GM21528 (cell line): Measurements from ENCODE around the gene CACNA2D4.

ENCODE experiments used
- ATAC-seq: cut with Tn5 transposase; IDR thresholded peaks from one replicate; pipeline ENCODE4 v1.9.1; 2021; ENCODE audit warnings: mild to moderate bottlenecking, moderate library complexity; ENCODE audit not compliant: unreplicated experiment, low FRiP score

CACNA2D4 gene

DNA sequence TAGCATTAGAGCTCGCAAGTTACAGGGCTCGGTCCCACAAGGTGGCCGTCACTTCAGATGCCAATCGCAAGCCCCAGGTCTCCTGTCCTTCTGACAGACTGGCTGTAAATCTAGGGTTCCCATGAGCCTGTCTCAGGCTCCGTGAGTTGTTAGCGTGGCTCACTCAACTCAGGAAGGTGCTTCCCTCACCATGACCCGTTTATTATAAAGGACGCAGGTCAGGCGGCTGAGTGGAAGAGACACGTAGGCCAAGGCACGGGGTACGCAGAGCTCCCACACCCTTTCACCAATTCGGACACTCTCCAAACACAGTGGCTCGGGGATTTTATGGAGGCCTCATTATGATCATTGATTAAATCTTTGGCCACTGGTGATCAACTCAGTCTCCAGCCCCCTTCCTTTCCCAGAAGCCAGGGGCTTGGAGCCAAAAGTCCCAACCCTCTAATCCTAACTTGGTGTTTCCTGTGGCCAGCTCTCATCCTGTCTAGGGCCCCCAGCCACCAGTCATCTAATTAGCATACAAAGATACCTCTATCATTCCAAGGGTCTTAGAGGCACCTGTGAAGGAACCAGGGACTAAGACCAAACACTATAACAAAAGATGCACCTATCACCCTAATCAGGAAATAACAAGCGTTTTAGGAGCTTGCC, 123.9 kb downstream of the CACNA2D4 start:
- no peak for ATAC-seq

DNA sequence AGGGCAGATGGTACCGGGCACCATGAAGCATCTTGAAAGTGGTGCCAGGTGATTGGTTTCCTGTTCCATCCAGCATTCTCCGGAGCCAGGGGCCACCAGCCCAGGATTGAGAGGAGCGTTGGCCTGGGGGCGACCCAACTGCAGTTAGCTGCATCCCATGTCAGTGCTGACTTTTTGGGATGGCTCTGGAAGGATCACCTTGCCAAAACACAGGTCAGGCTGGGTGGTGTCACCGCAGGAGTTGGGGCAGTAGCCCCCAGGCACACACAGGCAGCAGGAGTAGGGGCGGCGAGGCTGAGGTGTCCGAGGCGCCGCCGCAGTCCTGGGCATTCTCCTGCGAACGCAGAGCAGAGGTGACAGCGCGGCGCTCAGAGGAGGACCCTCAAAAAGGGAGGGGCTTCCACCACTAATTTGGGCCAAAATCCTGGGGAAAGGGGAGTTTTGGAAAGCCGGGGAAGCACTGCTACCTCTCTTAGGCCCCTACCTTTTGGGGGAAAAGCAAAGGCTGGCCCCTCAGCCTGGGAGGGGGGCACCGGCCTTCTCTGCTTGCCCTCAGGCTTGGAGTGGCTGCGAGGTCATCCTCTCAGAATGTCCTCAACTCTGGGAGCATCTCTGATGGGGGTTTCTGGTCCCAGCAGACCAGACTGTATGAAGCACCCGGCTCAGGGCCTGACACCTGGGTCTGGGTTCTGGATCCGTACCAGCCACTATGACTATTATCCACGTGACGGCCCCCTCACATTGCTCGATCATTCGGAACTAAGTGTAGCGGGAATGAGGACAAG, 124.8 kb downstream of the CACNA2D4 start:
- no peak for ATAC-seq

DNA sequence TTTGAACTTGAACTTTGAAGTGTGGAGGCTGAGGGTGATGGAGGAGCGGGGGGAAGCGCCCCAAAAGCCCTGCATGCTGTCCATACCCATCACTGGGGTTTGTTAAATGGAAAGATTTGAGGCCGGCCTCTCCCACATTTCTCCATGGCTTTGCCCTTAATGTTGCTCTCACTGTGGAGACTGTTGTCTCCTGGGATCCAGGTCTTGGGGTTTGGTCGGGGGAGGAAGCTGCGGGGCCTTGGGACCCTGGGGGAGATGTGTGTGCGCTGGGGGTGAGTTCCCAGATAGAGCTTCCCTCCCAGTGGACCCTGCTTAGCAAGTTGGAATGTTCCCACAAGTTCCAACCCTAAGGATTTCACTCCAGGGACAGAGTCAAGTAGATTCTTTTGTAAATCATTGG, 126.0 kb downstream of the CACNA2D4 start:
- no peak for ATAC-seq

DNA sequence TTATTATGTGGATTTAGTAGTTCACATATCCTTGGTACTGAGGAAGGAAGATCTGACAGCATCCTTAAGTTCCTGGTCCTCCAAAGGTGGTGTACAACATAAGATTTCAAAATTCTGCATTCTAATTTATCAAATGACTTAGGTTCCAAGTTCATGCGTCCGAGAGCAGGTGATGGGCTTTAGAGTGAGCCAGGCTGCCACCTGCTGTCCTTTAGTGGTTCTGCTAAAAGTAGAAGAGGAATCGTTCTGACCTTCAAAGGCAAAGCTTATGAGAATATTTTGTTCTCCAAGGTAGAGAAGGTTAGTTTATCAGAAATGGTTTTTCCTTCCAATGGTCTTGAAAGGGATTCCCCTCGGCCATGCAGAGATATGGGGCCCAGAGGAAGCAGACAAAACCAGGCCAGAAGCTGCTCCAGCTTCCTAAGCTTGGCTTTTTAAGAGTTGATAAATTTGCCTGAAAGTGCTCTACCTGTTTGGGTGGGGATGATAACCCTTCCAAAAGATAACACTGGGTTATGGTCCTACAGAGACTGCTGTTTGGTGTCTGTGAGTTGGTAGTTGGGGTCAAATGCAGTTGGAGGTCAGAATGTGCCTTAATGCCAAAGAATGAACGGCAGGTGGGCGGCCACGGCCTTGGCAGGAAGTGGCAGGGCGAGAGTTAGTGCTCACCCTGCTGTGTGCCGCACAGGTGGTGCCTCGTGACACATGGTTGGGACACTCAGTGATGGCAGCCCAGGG, 127.2 kb downstream of the CACNA2D4 start:
- ATAC-seq = no peak

DNA sequence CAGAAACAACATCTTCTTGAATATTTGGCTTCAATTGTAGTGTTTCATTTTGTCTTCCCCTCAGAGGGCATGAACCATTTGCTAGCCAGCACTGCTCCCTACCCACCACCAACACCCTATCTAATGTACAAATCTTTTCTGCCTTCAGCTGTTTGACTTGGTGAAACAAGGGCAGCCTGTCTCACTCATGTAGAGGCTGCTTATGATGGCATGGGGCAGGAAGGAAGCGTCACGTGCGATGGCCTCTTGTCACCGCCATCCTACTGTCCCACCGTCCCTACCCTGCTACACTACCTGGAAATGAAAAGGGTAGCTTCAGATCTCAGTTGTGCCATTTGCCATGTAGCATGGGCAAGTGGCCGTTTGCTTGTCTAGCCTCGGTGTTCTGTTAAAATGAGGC, 128.0 kb downstream of the CACNA2D4 start:
- no peak for ATAC-seq

DNA sequence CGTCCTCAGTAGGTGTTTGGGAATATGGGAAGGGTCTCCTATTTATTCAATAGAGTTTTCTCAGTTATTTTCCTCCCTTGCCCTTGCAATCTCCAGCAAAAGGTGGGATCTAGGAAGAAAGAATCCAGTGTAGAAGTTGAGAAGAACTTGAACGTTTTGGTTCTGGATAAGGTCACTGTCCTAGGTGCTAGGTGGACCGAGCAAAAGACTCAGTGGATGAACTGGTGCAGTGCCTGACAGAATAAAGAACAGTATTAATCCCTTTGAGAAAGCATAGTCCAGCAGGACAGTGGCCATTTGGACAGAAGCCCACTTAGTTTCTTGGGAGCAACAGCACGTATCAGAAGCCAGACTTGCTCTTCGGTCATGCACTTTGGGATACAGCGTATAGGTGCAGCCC, 130.7 kb downstream of the CACNA2D4 start:
- no peak for ATAC-seq

DNA sequence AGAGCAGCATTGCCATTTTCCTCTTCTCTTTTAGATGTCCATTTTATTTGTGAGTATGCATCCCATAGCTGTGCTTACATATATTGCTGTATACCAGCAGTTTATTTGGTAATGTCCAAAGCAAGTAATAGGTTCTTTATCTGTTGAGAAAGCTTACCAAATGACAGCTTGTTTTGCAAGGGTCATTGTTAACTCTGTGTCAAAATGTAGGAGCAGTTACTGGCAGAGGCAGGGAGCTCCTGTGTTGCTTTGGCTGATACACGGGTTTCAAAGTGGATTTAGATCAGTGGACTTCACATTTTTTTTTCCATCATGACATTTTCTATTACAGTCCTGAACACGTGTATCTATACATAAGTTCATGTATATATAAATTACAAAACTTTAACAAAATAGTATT, 136.2 kb downstream of the CACNA2D4 start:
- ATAC-seq = no peak

DNA sequence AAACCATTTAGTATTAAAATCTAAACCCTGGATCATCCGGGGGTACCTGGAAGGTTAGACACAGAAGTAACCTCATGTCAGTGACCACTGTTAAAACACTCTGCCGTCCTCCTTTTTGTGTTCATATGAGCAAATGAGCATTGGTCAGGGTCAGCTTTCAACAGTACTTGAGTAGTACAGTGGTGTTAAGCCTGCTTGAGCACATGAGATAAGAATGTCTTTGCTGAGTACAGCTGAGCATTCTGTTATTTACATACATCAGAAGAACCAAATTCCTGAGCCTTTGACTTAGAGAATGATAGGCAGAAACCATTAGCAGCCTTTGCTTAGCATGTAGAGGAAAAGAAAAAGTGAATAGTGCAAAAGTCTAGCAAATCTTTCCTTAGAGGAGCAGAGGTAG, 136.7 kb downstream of the CACNA2D4 start:
- ATAC-seq = no peak

DNA sequence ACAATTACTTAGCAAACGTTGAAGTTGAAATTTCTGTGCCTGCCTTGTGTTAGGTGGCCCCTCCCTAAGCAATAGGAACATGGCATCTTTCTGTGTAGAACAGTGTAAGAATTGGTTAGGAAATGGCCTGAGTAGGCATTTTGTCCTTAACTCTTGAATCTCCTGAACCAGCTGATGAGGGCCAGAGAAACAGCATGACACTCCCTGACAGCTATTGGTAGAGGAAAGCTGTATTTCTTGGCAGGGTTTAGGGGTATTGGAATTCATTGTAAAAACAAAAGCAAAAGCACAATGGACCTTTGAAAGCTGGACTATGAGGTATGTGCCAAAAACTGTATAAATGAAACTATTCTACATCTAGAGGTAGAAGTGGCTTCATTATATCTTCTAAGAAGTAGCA, 138.7 kb downstream of the CACNA2D4 start:
- no peak for ATAC-seq

DNA sequence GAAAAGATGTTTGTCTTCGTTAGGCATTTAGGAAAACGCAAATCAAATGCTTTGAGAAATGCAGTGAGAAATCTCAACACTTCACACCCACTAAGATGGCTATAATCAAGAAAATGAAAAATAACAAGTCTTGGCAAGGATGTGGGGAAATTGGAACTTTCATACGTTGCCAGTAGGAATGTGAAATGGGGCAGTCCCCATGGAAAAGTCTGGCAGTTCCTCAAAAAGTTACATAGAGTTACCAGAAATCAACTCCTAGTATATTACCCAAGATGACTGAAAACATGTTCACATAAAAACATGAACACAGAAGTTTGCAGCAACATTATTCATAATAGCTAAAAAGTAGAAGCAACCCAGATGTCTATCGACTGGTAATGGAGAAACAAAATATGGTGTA, 139.5 kb downstream of the CACNA2D4 start:
- ATAC-seq = no peak

DNA sequence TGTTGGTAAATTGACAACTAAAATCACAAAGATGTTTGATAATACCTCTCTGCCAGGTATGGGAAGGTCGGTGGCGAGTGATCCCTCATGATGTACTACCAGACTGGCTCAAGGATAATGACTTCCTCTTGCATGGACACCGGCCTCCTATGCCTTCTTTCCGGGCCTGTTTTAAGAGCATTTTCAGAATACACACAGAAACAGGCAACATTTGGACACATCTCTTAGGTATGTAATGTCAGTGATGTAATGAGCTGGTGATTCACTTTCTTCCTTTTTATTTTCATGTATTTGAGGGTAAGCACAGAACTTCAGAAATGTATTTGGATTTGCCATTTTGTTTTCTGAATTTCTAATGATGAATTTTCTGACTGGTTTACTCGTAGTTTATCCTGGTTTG, 140.7 kb downstream of the CACNA2D4 start:
- ATAC-seq = no peak

DNA sequence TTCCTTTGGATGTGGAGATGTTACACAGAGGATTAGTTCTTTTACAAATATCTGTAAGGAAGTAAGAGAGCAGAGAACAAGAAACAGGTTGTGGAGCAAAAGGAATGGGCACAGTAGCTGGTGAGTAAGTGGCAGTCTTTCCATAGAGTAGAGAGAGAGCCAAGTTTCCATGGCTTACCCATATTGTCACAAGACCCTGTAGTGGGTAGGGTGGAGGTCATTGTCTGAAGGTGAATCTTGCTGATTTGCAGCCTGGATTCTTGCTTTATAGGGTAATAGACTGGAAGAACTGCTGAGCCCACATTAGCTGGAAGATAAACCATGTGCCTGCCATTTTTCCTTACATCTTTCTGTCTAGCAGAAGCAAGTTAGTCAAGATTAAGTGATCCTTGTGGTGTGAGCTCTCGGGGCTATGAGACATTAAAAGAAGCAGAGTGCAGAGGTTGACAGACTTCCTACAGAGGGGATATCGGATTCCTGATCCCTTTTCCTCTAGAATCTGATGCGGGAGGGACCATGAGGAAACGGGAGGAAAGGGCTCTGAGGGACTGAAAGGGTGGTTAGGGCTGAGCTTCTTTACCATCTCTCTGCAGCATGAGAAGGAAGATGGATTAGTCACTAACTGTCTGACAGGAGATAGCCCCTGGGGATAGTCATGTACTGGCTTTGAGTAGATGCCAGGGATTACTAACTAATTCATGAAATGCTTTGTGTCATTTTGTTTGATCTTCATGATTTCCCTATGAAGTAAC, 142.1 kb downstream of the CACNA2D4 start:
- ATAC-seq = no peak

DNA sequence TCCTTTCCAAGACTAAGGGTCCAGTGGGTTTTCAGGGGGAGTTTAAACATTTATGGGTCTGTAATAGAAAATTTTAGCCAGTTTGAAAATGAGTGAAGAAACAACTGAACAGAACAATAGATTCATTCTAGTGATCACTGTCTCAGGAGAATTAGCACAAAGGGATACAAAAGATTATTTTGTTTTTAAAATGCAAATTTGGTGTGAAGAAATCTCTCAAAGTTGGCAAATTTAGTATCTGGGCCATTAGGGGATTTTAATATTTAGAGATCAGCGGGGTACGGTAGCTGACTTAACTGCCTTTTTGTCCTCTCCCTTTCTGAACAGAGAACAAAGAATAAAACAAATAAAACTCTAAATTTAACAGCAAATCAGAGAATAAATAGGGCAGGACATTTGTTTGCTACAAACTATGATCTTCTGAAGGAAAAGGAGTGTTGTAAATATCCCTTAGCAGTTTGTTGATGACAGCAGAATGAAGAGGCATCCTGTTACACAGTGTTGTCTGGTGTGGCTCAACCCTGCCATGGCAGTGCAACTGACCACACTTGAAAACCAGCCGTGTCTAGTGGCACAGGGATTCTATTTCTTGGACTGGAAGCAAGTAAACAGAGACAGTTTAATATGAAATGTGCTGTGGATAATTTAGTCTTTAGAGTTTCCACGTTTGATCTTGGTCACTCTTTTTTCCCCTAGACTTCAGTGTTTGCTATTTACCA, 144.4 kb downstream of the CACNA2D4 start:
- ATAC-seq = no peak

DNA sequence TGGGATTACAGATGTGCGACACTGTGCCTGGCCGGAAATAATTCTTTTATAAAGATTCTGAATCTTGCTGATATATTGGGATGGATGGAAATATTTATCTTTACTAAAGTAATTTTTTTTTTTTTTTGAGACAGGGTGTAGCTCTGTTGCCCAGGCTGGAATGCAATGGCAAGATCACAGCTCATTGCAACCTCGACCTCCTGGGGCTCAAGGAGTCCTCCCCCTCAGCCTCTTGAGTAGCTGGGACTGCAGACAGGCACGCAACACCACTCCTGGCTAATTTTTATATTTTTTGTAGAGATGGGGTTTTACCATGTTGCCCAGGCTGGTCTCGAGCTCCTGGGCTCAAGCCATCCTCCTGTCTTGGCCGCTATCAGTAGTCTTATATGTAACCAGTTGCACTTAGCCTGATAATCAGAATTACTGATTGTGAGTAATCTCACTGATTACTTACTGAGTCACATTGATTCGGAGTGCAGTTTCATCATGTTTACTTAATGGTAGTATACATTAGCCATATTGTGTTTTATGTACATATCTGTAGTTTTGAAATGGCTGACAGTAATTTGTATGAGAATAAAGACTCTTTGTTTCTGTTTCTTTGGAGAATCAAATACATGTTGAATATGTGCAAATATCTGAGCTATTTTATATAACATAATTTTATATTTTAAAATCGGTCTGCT, 148.5 kb downstream of the CACNA2D4 start:
- no peak for ATAC-seq

DNA sequence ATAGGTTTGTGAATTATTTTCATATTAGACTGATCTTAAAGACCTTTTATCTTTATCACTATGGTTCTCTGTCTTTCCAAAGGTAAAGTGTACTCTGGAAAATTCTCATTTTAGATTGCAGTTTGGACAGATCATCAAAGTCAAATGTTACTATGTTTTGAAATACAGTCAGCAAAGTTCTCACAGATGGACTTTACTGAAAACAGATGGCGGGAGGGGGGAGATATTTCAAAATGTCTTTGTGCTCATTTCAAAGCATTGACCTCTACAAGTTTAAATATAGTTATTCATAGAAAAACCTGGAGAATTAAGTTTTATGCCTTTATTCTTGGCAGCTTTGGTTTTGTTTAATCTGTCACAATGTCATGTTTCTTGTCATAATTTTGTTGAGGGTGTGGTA, 149.8 kb downstream of the CACNA2D4 start:
- ATAC-seq = no peak

DNA sequence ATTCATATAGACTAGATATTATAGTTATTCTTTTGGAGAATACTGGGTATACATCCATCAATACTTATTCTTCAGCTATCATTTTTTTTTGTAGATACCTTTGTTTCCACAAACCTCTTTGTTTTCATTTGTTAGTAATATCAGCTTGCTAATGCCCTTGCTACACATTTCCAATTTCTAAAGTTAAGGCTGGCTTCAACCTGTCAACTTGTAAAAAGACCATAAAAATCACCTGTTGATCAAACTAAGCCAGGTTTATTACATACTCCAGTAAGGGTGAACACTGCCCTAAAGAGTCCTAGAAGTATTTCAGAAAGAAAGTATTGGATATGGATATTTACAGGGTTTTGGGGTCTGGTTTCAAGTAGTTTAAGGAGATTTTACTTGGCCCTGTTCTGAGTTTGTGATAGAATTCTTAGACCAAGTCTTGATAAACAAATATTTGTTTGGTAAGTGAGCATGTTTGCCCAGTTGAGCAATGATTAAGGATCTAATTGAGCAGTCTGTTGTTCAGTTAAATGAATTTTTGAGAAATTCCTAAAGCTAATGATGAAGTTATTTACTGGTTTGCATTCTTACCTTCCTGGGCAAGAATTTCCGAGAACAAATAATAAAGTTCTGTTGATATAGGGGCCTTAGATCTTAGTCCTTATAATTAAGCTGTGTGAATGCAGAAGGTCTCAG, 150.9 kb downstream of the CACNA2D4 start:
- ATAC-seq = no peak

DNA sequence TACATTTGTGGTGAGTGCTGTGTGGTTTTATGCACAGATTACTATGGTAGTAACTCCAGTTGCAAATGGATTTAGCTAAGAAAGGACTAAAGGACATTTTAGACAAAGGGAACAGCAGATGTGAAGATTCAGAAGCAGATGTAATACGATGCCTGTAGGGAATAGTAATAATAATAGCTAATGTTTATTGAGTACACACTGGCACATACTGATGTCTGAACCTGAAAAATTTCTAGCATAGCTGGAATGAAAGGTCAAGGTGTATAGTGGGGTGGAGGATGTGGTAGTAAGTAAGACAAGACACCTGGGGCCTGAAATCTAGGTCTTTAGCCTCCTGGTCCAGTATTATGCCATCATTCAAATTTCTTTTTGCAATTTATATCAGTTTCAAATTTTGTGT, 152.3 kb downstream of the CACNA2D4 start:
- ATAC-seq = no peak

DNA sequence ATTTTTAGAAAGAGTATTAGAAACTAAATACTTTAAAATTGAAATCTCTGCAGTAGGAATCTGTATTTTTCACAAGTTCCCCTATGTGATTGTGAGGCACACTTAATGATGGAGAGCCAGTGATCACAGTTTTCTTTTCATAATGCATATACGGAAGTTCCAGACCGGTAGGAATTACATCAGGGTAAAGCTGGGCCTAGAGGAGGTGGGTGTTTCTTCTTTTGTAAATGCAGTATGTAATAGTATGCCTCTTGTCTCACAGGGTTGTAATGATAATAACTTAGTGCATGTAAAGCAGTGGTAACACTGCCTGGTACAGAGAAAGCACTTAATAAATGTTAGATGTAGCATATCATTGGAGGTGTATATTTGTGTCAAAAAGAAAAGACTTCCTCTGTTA, 155.3 kb downstream of the CACNA2D4 start:
- ATAC-seq = no peak

DNA sequence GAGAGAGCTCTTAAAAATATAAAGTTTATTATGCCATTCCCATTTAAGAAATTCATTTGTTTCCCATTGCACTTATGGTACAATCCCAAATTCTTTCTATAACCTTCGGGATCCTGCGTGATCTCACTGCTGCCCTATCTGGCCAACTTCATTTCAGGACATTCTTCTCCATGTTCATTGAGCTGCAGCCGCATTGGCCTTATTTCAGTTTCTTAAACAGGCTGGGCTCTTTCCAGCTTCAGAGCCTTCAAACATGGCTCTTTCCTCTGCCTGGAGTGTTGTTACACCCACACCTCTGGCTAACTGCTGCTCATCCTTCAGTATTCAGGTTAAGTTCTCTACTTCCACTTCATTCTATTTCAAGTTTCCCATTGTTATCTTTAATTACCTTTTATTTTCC, 156.6 kb downstream of the CACNA2D4 start:
- no peak for ATAC-seq
